H1 (cell line): ENCODE measurements around the gene SPATA31E1. TPM values are rescaled to one million over a fixed set of nuclear protein-coding genes. Genes with fewer than 3 reads are reported as not detected.

ENCODE experiments used
- CTCF ChIA-PET: fragments of 300-600 bp; sonication (Branson Sonifier 250); formaldehyde crosslinking; loops from one replicate; lab custom pipeline; 2021; ENCODE audit not compliant: partially characterized antibody; lab: Charles Lee
- POLR2A ChIA-PET: fragments of 300-600 bp; sonication (Branson Sonifier 250); formaldehyde crosslinking; loops from one replicate; lab custom pipeline; 2021; ENCODE audit warnings: inconsistent platforms; ENCODE audit not compliant: partially characterized antibody; lab: Charles Lee
- DNase-seq, 2 experiments: peaks; one replicate each; pipeline versions ENCODE4 v3.0.0 to v3.0.0-alpha.2; 2010 to 2022; ENCODE audit warnings: low spot score in 2 of 2, low read depth in 1 of 2, mixed read lengths in 1 of 2
- FAIRE-seq: peaks from 2 replicates; lab custom pipeline; 2011; peaks lifted over from hg19 to GRCh38; lab: Jason Lieb, UNC
- H2AFZ ChIP-seq: 2 replicates; pipeline ENCODE4 v1.8.1; 2012; ENCODE audit warnings: low read length, inconsistent platforms
- H2AK5ac ChIP-seq: 2 replicates; pipeline ENCODE4 v1.6.1; 2013; ENCODE audit warnings: low read depth, low read length
- H2BK120ac ChIP-seq: replicated peaks from 2 replicates; pipeline ENCODE3; 2013; ENCODE audit warnings: low read depth, low read length, inconsistent platforms
- H2BK12ac ChIP-seq: 2 replicates; pipeline ENCODE4 v1.6.1; 2013; ENCODE audit warnings: low read depth, low read length
- H2BK15ac ChIP-seq: 2 replicates; pipeline ENCODE4 v1.6.1; 2013; ENCODE audit warnings: low read length
- H2BK20ac ChIP-seq: 2 replicates; pipeline ENCODE4 v1.6.1; 2013; ENCODE audit warnings: low read length
- H2BK5ac ChIP-seq: 2 replicates; pipeline ENCODE4 v1.6.1; 2013; ENCODE audit warnings: low read depth, low read length
- H3K14ac ChIP-seq: 2 replicates; pipeline ENCODE4 v1.6.1; 2013; ENCODE audit warnings: inconsistent platforms; ENCODE audit not compliant: insufficient read length
- H3K18ac ChIP-seq: 2 replicates; pipeline ENCODE4 v1.6.1; 2013; ENCODE audit warnings: low read length; ENCODE audit errors: extremely low read depth
- H3K23ac ChIP-seq: 2 replicates; pipeline ENCODE4 v1.6.1; 2013; ENCODE audit warnings: inconsistent platforms; ENCODE audit not compliant: insufficient read length
- H3K23me2 ChIP-seq: 2 replicates; pipeline ENCODE4 v1.6.1; 2013; ENCODE audit warnings: low read depth, low read length
- H3K27ac ChIP-seq: 2 replicates; pipeline ENCODE4 v1.6.1; 2011; ENCODE audit warnings: low read depth, low read length, inconsistent platforms
- H3K27me3 ChIP-seq, 4 experiments: replicated peaks in 1 of 4; 1 replicate in 1 of 4; 2 replicates in 3 of 4; pipeline versions ENCODE4 v1.6.1 to v1.8.1; 2011 to 2013; ENCODE audit warnings: low read length in 3 of 4, mild to moderate bottlenecking in 3 of 4, inconsistent platforms in 2 of 4, mixed read lengths in 2 of 4, moderate library complexity in 1 of 4; ENCODE audit not compliant: control insufficient read depth in 3 of 4, insufficient read depth in 3 of 4; ENCODE audit errors: extremely low read depth in 1 of 4
- H3K36me3 ChIP-seq, 4 experiments: 2 replicates each; pipeline versions ENCODE4 v1.6.1 to v1.8.1; 2011 to 2013; ENCODE audit warnings: mild to moderate bottlenecking in 4 of 4, low read length in 3 of 4, moderate library complexity in 2 of 4, control low read depth in 1 of 4, inconsistent platforms in 1 of 4; ENCODE audit not compliant: insufficient read depth in 4 of 4, control insufficient read depth in 2 of 4
- H3K4ac ChIP-seq: replicated peaks from 2 replicates; pipeline ENCODE3; 2013; ENCODE audit warnings: low read length, low read depth, mixed read lengths, inconsistent platforms; ENCODE audit not compliant: insufficient read length
- H3K4me1 ChIP-seq, 4 experiments: replicated peaks in 1 of 4; 1 replicate in 1 of 4; 2 replicates in 3 of 4; pipeline versions ENCODE4 v1.6.1 to v1.8.1; 2011 to 2013; ENCODE audit warnings: low read length in 3 of 4, inconsistent platforms in 2 of 4, mixed read lengths in 1 of 4; ENCODE audit not compliant: insufficient read depth in 4 of 4, control insufficient read depth in 3 of 4
- H3K4me2 ChIP-seq, 2 experiments: 2 replicates each; pipeline versions ENCODE4 v1.6.1 to v1.8.1; 2011 to 2013; ENCODE audit warnings: low read depth in 2 of 2, low read length in 2 of 2, control low read depth in 1 of 2, inconsistent platforms in 1 of 2, mild to moderate bottlenecking in 1 of 2; ENCODE audit not compliant: insufficient read depth in 1 of 2
- H3K4me3 ChIP-seq, 4 experiments: fragments of 200-600, 300-600 bp in 1 of 4; sonication (generic), shearing (Covaris generic), sonication (Bioruptor Twin) in 1 of 4; 2 replicates each; pipeline versions ENCODE4 v1.5.1 to v1.8.1; 2011 to 2016; ENCODE audit warnings: low read length in 4 of 4, low read depth in 3 of 4, control low read depth in 2 of 4, inconsistent platforms in 2 of 4, mild to moderate bottlenecking in 2 of 4, mixed read lengths in 1 of 4, moderate library complexity in 1 of 4; ENCODE audit not compliant: insufficient read depth in 2 of 4; ENCODE audit errors: extremely low read depth in 1 of 4
- H3K56ac ChIP-seq: replicated peaks from 2 replicates; pipeline ENCODE3; 2013; ENCODE audit warnings: low read depth, mild to moderate bottlenecking, mixed read lengths, low read length, inconsistent platforms; ENCODE audit not compliant: insufficient read length
- H3K79me1 ChIP-seq: 2 replicates; pipeline ENCODE4 v1.6.1; 2013; ENCODE audit warnings: low read depth, low read length, control low read depth
- H3K79me2 ChIP-seq, 2 experiments: 2 replicates each; pipeline versions ENCODE4 v1.6.1 to v1.8.1; 2012 to 2013; ENCODE audit warnings: low read length in 2 of 2, mild to moderate bottlenecking in 2 of 2, inconsistent platforms in 1 of 2; ENCODE audit not compliant: insufficient read depth in 2 of 2, control insufficient read depth in 1 of 2
- H3K9ac ChIP-seq, 4 experiments: replicated peaks in 1 of 4; 1 replicate in 1 of 4; 2 replicates in 3 of 4; pipeline versions ENCODE4 v1.6.1 to v1.8.1; 2011 to 2013; ENCODE audit warnings: low read depth in 3 of 4, low read length in 3 of 4, control low read depth in 2 of 4, mild to moderate bottlenecking in 2 of 4, moderate library complexity in 2 of 4, inconsistent platforms in 1 of 4; ENCODE audit errors: extremely low read depth in 1 of 4
- H3K9me3 ChIP-seq, 2 experiments: 2 replicates each; pipeline versions ENCODE4 v1.6.1 to v1.8.1; 2012 to 2013; ENCODE audit warnings: mild to moderate bottlenecking in 2 of 2, moderate library complexity in 2 of 2, control low read depth in 1 of 2, inconsistent platforms in 1 of 2, low read depth in 1 of 2, low read length in 1 of 2, mixed read lengths in 1 of 2; ENCODE audit not compliant: insufficient read depth in 2 of 2
- H4K20me1 ChIP-seq, 2 experiments: replicated peaks in 1 of 2; 2 replicates each; pipeline versions ENCODE3 to v1.8.1; 2011 to 2013; ENCODE audit warnings: inconsistent platforms in 2 of 2, low read length in 2 of 2, mild to moderate bottlenecking in 1 of 2; ENCODE audit not compliant: insufficient read depth in 2 of 2, control insufficient read depth in 1 of 2
- H4K5ac ChIP-seq: 2 replicates; pipeline ENCODE4 v1.6.1; 2013; ENCODE audit warnings: low read length, low read depth, mixed read lengths, inconsistent platforms; ENCODE audit not compliant: insufficient read length
- H4K8ac ChIP-seq: 2 replicates; pipeline ENCODE4 v1.8.0; 2013; ENCODE audit warnings: mild to moderate bottlenecking, moderate library complexity, low read length, inconsistent platforms; ENCODE audit not compliant: insufficient read depth; ENCODE audit errors: extremely low read depth
- H4K91ac ChIP-seq: replicated peaks from 2 replicates; pipeline ENCODE3; 2013; ENCODE audit warnings: low read length, mixed read lengths, inconsistent platforms; ENCODE audit not compliant: insufficient read length
- BCL11A ChIP-seq, 2 experiments: IDR thresholded peaks; one replicate each; pipeline ENCODE4 v1.6.1; 2011; ENCODE audit warnings: low read depth in 2 of 2, low read length in 2 of 2, mild to moderate bottlenecking in 2 of 2
- MAX ChIP-seq: IDR thresholded peaks from 2 replicates; pipeline ENCODE4 v1.6.1; 2012; ENCODE audit warnings: inconsistent platforms
- RAD21 ChIP-seq, 2 experiments: IDR thresholded peaks in 1 of 2; conservative IDR thresholded peaks in 1 of 2; 2 replicates each; pipeline ENCODE4 v1.6.1; 2011; ENCODE audit warnings: low read depth in 2 of 2, low read length in 2 of 2, improper control_type of control experiment in 1 of 2, inconsistent platforms in 1 of 2, mild to moderate bottlenecking in 1 of 2, moderate library complexity in 1 of 2
- YY1 ChIP-seq: IDR thresholded peaks from 2 replicates; pipeline ENCODE4 v1.6.1; 2011; ENCODE audit warnings: low read depth, mild to moderate bottlenecking, low read length
- WGBS, 2 experiments: shearing (Covaris generic) in 1 of 2; methylation state at CpG; one replicate each; pipeline versions ENCODE4 v1.1.6 to v1.1.7; 2013 to 2015; ENCODE audit warnings: low lambda C conversion rate in 2 of 2, mixed read lengths in 2 of 2, inconsistent platforms in 1 of 2, low coverage in 1 of 2, missing lambda C conversion rate in 1 of 2; ENCODE audit not compliant: insufficient replicate concordance in 2 of 2, insufficient coverage in 1 of 2, insufficient read length in 1 of 2; ENCODE audit errors: extremely low coverage in 1 of 2, missing lambda C conversion rate in 1 of 2; 5-methylcytosine and 5-hydroxymethylcytosine counted together
- polyA plus RNA-seq, 7 experiments: library from polyadenylated mRNA; depleted of rRNA in 3 of 7; stranded (reverse) in 5 of 7; unstranded in 2 of 7; fragments of >200 nt in 5 of 7; fragments of 200-250 nt in 2 of 7; gene quantifications; 1 replicate in 5 of 7; 2 replicates in 1 of 7; 4 replicates in 1 of 7; pipeline versions ENCODE4 v1.2.1 to v1.2.3, GENCODE V29; 2011 to 2013; ENCODE audit warnings: missing spikeins in 2 of 7, mixed read lengths in 2 of 7
- total RNA-seq: library from RNA; stranded (reverse); fragmentation: NEBNext Ultra II Directional; extraction: Animal tissue kit (Norgen Biotek cat#: 25700); gene quantifications from 2 replicates; pipeline ENCODE4 v1.2.1, GENCODE V29; 2021
- TF ChIP-seq, protein P1 (sequence below), 3 experiments: IDR thresholded peaks; 1 replicate in 2 of 3; 2 replicates in 1 of 3; pipeline versions ENCODE4 v1.5.1 to v1.6.1; 2011; ENCODE audit warnings: low read length in 3 of 3, mild to moderate bottlenecking in 3 of 3, inconsistent platforms in 2 of 3, low read depth in 1 of 3, moderate library complexity in 1 of 3; ENCODE audit not compliant: insufficient read depth in 1 of 3; ENCODE audit errors: control extremely low read depth in 1 of 3

Gene SPATA31E1
- total and polyA plus RNA-seq, 2 of the 8 experiments (the other 6 are each of a cell fraction or from before 2014, with no cell fraction given) = 0.05 to 0.09 TPM

- no peak overlapping the region for H2BK20ac ChIP-seq
- no peaks in the 10 kb centered on the region for H4K20me1 ChIP-seq
- no peak overlapping the region for H3K9ac ChIP-seq
- no peak overlapping the region for H2BK120ac ChIP-seq
- no peaks in the 10 kb centered on the region for H3K79me1 ChIP-seq
- H2BK15ac ChIP-seq = no peak overlapping the region
- no peak overlapping the region for H4K91ac ChIP-seq
- no peak overlapping the region for H4K5ac ChIP-seq
- no peaks in the 10 kb centered on the region for H3K9me3 ChIP-seq
- POLR2A ChIA-PET = no interaction called here
- 0 out of 2 replicates have a peak overlapping the region, but pooled peaks have one; percentile 60 for H2BK12ac ChIP-seq
- H3K23me2 ChIP-seq = peaks cover 3% of the 10 kb centered on the region; the same call in 1 of the 2 replicates
- no peaks in the 10 kb centered on the region for H3K79me2 ChIP-seq
- H3K4ac ChIP-seq = no peak overlapping the region
- no peak overlapping the region for H3K4me3 ChIP-seq
- H3K4me2 ChIP-seq = no peak overlapping the region
- H2AFZ ChIP-seq = peak overlapping the region; percentile 85
- no peak for FAIRE-seq
- H3K4me1 ChIP-seq = peaks cover 0 to 3% (median 0%) of the 10 kb centered on the region in 4 experiments; a peak in 2 of 7 replicates
- H3K36me3 ChIP-seq = no peaks in the 10 kb centered on the region
- H3K27me3 ChIP-seq = no peaks in the 10 kb centered on the region
- H3K56ac ChIP-seq = no peak overlapping the region
- no peak overlapping the region for H3K27ac ChIP-seq
- TF ChIP-seq, protein P1, sequence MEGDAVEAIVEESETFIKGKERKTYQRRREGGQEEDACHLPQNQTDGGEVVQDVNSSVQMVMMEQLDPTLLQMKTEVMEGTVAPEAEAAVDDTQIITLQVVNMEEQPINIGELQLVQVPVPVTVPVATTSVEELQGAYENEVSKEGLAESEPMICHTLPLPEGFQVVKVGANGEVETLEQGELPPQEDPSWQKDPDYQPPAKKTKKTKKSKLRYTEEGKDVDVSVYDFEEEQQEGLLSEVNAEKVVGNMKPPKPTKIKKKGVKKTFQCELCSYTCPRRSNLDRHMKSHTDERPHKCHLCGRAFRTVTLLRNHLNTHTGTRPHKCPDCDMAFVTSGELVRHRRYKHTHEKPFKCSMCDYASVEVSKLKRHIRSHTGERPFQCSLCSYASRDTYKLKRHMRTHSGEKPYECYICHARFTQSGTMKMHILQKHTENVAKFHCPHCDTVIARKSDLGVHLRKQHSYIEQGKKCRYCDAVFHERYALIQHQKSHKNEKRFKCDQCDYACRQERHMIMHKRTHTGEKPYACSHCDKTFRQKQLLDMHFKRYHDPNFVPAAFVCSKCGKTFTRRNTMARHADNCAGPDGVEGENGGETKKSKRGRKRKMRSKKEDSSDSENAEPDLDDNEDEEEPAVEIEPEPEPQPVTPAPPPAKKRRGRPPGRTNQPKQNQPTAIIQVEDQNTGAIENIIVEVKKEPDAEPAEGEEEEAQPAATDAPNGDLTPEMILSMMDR (IDR thresholded peaks at IDR 0.05; ENCODE audit: control extremely low read depth in 1 of 3, insufficient read depth in 1 of 3, low read depth in 1 of 3, low read length in 3 of 3) = peak; percentile 10 to 19 (median 11); a peak in 2 of 4 replicates
- TF ChIP-seq BCL11A (IDR thresholded peaks at IDR 0.05; ENCODE audit: low read depth in 2 of 2, low read length in 2 of 2) (no peak), RAD21 (IDR thresholded peaks at IDR 0.05 in 1 of 2, conservative IDR thresholded peaks at IDR 0.05 in 1 of 2; ENCODE audit: low read depth in 2 of 2, low read length in 2 of 2) (peak; percentile 4 to 47; a peak in 3 of 4 replicates), MAX (no peak), YY1 (peak; percentile 93)
- H3K23ac ChIP-seq = no peak overlapping the region
- H2BK5ac ChIP-seq = no peak overlapping the region; the same call in 1 of the 2 replicates
- H3K14ac ChIP-seq = no peak overlapping the region
- DNase-seq = peak in 1 of 2 experiments; percentile 48
- 87% methylated on average over 17 of the region's 20 CpGs; no CpG with 5 or more reads in 1 of the 2 experiments for WGBS, 2 experiments
- CTCF ChIA-PET = no interaction called here
- no peak overlapping the region for H2AK5ac ChIP-seq
- no peak overlapping the region; the same call in 1 of the 2 replicates for H4K8ac ChIP-seq
- no peak overlapping the region for H3K18ac ChIP-seq
Measured at GRCh38 chr9:87909310-87910041, 26.8 kb downstream of the SPATA31E1 start.
